Measurements from ENCODE around the gene NPY1R.

- TF ChIP-seq CTCF (IDR thresholded peaks at IDR 0.05; ENCODE audit: low read depth, low read length), result 0 out of 2 replicates have a peak, but pooled peaks have one; percentile 6
- TF ChIP-seq EZH2phosphoT487 (IDR thresholded peaks at IDR 0.05; ENCODE audit: low read depth), result no peak
Observed at GRCh38 chr4:163356104-163356503, 23.7 kb upstream of the NPY1R start.

Measured in OCI-LY3 (cell line).